Measurements from ENCODE around the gene CFL1.

GRCh38 chr11:65903068-65903481 lies 45.1 kb upstream of the CFL1 start:
- TF ChIP-seq CTCF (IDR thresholded peaks at IDR 0.05) (no peak), POLR2A (IDR thresholded peaks at IDR 0.05) (no peak), EP300 (IDR thresholded peaks at IDR 0.05) (no peak)

Measured in ovary (tissue), 3 donors.